SK-N-MC (cell line): Measurements from ENCODE around the gene LRRN2.

Source experiments
- EZH2 ChIP-seq: fragments of 200-600 bp; sonication (generic); IDR thresholded peaks from one replicate; pipeline ENCODE4 v1.6.1; 2017; ENCODE audit warnings: antibody characterized with exemption
- FOXP2 ChIP-seq: optimal IDR thresholded peaks from 2 replicates; pipeline ENCODE3; 2011; ENCODE audit warnings: mild to moderate bottlenecking, moderate library complexity; ENCODE audit not compliant: insufficient read depth; ENCODE audit errors: extremely low read length, control extremely low read depth
- POLR2AphosphoS5 ChIP-seq: IDR thresholded peaks from 2 replicates; pipeline ENCODE4 v1.6.1; 2012; ENCODE audit warnings: mild to moderate bottlenecking, low read depth, low read length, borderline replicate concordance

DNA sequence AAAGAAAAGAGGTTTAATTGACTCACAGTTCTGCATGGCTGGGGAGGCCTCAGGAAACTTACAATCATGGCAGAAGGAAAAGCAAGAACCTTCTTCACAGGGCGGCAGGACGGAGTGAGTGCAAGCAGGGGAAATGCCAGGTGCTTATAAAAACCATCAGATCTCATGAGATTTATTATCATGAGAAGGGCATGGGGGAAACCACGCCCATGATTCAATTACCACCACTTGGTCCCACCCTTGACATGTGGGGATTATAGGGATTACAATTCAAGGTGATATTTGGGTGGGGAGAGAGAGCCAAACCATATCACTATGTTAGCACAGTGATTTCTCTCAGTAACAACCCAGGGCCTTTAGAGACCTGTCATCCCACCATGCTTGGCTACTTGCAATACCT, 39.9 kb downstream of the LRRN2 start:
- no peak for TF ChIP-seq POLR2AphosphoS5
- TF ChIP-seq EZH2, result no peak
- no peak for TF ChIP-seq FOXP2
